Panc1 (cell line): ENCODE data around the gene PVALB. TPM values are rescaled to one million over a fixed set of nuclear protein-coding genes. Genes with fewer than 3 reads are reported as not detected.

Source experiments
- ATAC-seq: fragments of 200-7000 bp; cut with Tn5 transposase; 2 replicates; pipeline ENCODE4 v1.9.1; 2020; ENCODE audit warnings: mild to moderate bottlenecking, moderate library complexity
- BruUV-seq: library from RNA; stranded (reverse); fragments of 400-500 nt; replicated peaks from 2 replicates; lab custom pipeline; 2021; lab: Mats Ljungman, UMichigan
- CTCF ChIA-PET: fragments of 300-600 bp; sonication (Branson Sonifier 250); formaldehyde crosslinking; loops from one replicate; lab custom pipeline; 2022; ENCODE audit warnings: antibody characterized with exemption; lab: Charles Lee
- POLR2A ChIA-PET: fragments of 300-600 bp; sonication (Branson Sonifier 250); formaldehyde crosslinking; loops from one replicate; lab custom pipeline; 2022; ENCODE audit warnings: antibody characterized with exemption; lab: Charles Lee
- DNase-seq: peaks from one replicate; pipeline ENCODE4 v3.0.0-alpha.2; 2010; ENCODE audit warnings: low read depth, low spot score
- H3K27ac ChIP-seq: 2 replicates; pipeline ENCODE4 v1.5.1; 2011; ENCODE audit warnings: mild to moderate bottlenecking, low read length, inconsistent platforms
- H3K27me3 ChIP-seq: fragments of 200-500 bp; sonication (Bioruptor generic); 2 replicates; pipeline ENCODE4 v1.6.0; 2014; ENCODE audit warnings: low read length, inconsistent platforms; ENCODE audit not compliant: control insufficient read depth, insufficient read depth
- H3K36me3 ChIP-seq: fragments of 200-500 bp; sonication (Bioruptor generic); 2 replicates; pipeline ENCODE4 v1.5.1; 2014; ENCODE audit warnings: inconsistent platforms, mild to moderate bottlenecking, low read length, moderate library complexity; ENCODE audit not compliant: control insufficient read depth, insufficient read depth
- H3K4me1 ChIP-seq: 2 replicates; pipeline ENCODE4 v1.5.1; 2011; ENCODE audit warnings: inconsistent platforms, mild to moderate bottlenecking, low read length, moderate library complexity; ENCODE audit not compliant: control insufficient read depth, insufficient read depth
- H3K4me3 ChIP-seq, 2 experiments: 2 replicates each; pipeline ENCODE4 v1.5.1; 2011 to 2012; ENCODE audit warnings: low read depth in 2 of 2, low read length in 2 of 2, mild to moderate bottlenecking in 2 of 2, inconsistent platforms in 1 of 2, moderate library complexity in 1 of 2
- H3K9me3 ChIP-seq: fragments of 200-500 bp; sonication (Bioruptor generic); 2 replicates; pipeline ENCODE4 v1.5.1; 2014; ENCODE audit warnings: low read depth, mild to moderate bottlenecking, inconsistent platforms, low read length, moderate library complexity; ENCODE audit not compliant: control insufficient read depth, insufficient read depth
- POLR2AphosphoS5 ChIP-seq: IDR thresholded peaks from 2 replicates; pipeline ENCODE4 v1.6.1; 2012; ENCODE audit warnings: mild to moderate bottlenecking, low read depth, low read length, moderate library complexity
- SIN3A ChIP-seq: IDR thresholded peaks from 2 replicates; pipeline ENCODE4 v1.6.1; 2012; ENCODE audit warnings: low read depth, mild to moderate bottlenecking, low read length, moderate library complexity, borderline replicate concordance; ENCODE audit not compliant: insufficient read depth
- TCF7L2 ChIP-seq: IDR thresholded peaks from 2 replicates; pipeline ENCODE4 v1.6.1; 2011; ENCODE audit warnings: mild to moderate bottlenecking, low read depth, low read length, inconsistent platforms
- in situ Hi-C: cut with HindIII; loops from 2 replicates; pipeline ENCODE4 v1.10.0; 2016; ENCODE audit warnings: low sequenced_read_pairs, low pct_unique_long_range_greater_than_20kb
- intact Hi-C: fragments of 100-400 bp; cut with micrococcal nuclease; formaldehyde crosslinking; loops from one replicate; pipeline ENCODE4 v1.10.0; 2022; ENCODE audit not compliant: unreplicated experiment
- total RNA-seq: library from RNA; stranded (reverse); gene quantifications from one replicate; pipeline ENCODE4 v1.2.1, GENCODE V29; 2021; ENCODE audit not compliant: unreplicated experiment
- TF ChIP-seq, protein P1 (sequence below), 2 experiments: IDR thresholded peaks; 2 replicates each; pipeline ENCODE4 v1.6.1; 2011 to 2012; ENCODE audit warnings: low read depth in 2 of 2, control low read depth in 1 of 2, low read length in 1 of 2, mild to moderate bottlenecking in 1 of 2, moderate library complexity in 1 of 2; ENCODE audit not compliant: insufficient read depth in 1 of 2
- TF ChIP-seq, protein P2 (sequence below): fragments of 450-650 bp; IDR thresholded peaks from 2 replicates; pipeline ENCODE4 v1.5.1; 2017; ENCODE audit warnings: mild to moderate bottlenecking

Gene PVALB
- total RNA-seq, 1 experiment from 2014 or later = not detected

DNA sequence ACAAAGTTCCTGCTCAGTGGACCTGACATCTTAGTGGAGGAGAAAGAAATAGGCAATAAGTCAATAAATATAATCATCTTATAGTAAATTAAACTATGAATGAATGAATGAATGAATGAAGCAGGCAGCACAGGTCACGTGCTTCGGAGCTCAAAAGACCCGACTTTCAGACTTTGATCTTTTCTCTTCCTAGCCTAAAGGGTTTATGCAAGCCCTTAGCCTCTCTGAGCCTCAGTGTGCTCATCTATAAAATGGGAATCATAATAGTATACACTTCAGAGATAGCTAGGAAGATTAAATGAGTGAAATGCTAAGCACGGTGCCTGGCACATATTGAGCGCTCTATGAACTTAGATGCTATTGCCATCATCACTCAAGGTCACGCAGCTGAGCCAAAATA lies 7.5 kb downstream of the PVALB start:
- Histone ChIP-seq H3K27ac (no peak overlapping the region), H3K4me1 (no peaks in the 10 kb centered on the region), H3K27me3 (no peaks in the 10 kb centered on the region), H3K36me3 (no peaks in the 10 kb centered on the region), H3K4me3 (no peak overlapping the region), H3K9me3 (no peaks in the 10 kb centered on the region)
- ATAC-seq (no peak), DNase-seq (no peak)
- POLR2A ChIA-PET = no interaction called here
- BruUV-seq = no TSS peak
- intact Hi-C loops (no loop called here), in situ Hi-C loops (no loop called here)
- CTCF ChIA-PET = no interaction called here
- TF ChIP-seq, protein P1, sequence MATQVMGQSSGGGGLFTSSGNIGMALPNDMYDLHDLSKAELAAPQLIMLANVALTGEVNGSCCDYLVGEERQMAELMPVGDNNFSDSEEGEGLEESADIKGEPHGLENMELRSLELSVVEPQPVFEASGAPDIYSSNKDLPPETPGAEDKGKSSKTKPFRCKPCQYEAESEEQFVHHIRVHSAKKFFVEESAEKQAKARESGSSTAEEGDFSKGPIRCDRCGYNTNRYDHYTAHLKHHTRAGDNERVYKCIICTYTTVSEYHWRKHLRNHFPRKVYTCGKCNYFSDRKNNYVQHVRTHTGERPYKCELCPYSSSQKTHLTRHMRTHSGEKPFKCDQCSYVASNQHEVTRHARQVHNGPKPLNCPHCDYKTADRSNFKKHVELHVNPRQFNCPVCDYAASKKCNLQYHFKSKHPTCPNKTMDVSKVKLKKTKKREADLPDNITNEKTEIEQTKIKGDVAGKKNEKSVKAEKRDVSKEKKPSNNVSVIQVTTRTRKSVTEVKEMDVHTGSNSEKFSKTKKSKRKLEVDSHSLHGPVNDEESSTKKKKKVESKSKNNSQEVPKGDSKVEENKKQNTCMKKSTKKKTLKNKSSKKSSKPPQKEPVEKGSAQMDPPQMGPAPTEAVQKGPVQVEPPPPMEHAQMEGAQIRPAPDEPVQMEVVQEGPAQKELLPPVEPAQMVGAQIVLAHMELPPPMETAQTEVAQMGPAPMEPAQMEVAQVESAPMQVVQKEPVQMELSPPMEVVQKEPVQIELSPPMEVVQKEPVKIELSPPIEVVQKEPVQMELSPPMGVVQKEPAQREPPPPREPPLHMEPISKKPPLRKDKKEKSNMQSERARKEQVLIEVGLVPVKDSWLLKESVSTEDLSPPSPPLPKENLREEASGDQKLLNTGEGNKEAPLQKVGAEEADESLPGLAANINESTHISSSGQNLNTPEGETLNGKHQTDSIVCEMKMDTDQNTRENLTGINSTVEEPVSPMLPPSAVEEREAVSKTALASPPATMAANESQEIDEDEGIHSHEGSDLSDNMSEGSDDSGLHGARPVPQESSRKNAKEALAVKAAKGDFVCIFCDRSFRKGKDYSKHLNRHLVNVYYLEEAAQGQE (IDR thresholded peaks at IDR 0.05; ENCODE audit: insufficient read depth in 1 of 2, low read depth in 2 of 2, low read length in 1 of 2) = no peak
- TF ChIP-seq POLR2AphosphoS5 (no peak), TCF7L2 (no peak), SIN3A (no peak)
- TF ChIP-seq, protein P2, sequence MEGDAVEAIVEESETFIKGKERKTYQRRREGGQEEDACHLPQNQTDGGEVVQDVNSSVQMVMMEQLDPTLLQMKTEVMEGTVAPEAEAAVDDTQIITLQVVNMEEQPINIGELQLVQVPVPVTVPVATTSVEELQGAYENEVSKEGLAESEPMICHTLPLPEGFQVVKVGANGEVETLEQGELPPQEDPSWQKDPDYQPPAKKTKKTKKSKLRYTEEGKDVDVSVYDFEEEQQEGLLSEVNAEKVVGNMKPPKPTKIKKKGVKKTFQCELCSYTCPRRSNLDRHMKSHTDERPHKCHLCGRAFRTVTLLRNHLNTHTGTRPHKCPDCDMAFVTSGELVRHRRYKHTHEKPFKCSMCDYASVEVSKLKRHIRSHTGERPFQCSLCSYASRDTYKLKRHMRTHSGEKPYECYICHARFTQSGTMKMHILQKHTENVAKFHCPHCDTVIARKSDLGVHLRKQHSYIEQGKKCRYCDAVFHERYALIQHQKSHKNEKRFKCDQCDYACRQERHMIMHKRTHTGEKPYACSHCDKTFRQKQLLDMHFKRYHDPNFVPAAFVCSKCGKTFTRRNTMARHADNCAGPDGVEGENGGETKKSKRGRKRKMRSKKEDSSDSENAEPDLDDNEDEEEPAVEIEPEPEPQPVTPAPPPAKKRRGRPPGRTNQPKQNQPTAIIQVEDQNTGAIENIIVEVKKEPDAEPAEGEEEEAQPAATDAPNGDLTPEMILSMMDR = no peak

DNA sequence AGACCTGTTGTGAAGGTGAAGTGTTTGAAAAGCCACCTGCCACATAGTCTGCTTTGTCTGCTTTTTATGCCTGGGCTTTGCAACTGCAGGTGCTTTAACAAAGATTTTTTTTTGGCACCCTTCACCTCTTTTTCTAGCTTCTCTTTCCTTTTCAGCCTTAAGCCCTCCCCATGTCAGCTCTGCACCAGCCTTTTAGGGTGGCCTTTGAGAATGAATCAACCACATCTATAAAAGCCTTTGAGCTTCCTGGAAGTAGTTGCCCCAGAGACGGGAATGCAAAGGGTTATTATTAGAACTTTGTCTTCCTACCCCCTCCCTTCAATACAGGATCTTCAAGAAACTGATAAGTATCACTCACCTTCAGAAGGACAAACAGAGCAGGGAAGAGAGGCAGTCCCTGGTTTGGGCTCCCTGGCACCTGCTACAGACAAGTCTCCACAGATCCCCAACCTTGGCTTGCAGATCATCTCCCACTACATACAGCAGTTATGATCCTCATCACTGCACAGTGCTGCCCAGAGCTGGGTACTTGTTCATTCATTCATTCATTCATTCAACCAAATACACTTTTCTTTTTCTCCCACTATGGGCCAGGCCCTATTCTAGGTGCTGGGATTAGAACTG lies 8.0 kb downstream of the PVALB start:
- Histone ChIP-seq H3K4me1 (no peaks in the 10 kb centered on the region), H3K4me3 (no peak overlapping the region), H3K27ac (no peak overlapping the region), H3K27me3 (no peaks in the 10 kb centered on the region), H3K9me3 (no peaks in the 10 kb centered on the region), H3K36me3 (no peaks in the 10 kb centered on the region)
- ATAC-seq (no peak), DNase-seq (no peak)
- ChIA-PET CTCF (no interaction called here), POLR2A (interaction anchor here (0.6 kb wide), 1 partner anchor 495 kb away, joined by 3 read pairs; no protein-coding TSS in a partner anchor)
- no TSS peak for BruUV-seq
- in situ Hi-C loops (no loop called here), intact Hi-C loops (no loop called here)
- no peak for TF ChIP-seq TCF7L2
- TF ChIP-seq, protein P2 = no peak
- no peak for TF ChIP-seq POLR2AphosphoS5
- TF ChIP-seq, protein P1 (IDR thresholded peaks at IDR 0.05; ENCODE audit: insufficient read depth in 1 of 2, low read depth in 2 of 2, low read length in 1 of 2) = no peak
- TF ChIP-seq SIN3A = no peak
